Activated T-helper 1 cell treated with anti-CD3 and anti-CD28 coated beads, Interleukin-2, amount 50 U/mL, for 16 hours (primary cell): ENCODE data around the gene SCN3A.

Experiments used
- DNase-seq, 2 donors: peaks; one replicate each; pipeline ENCODE4 v3.0.0-alpha.2; 2020; ENCODE audit warnings: low read depth in 1 of 2, low spot score in 1 of 2

The SCN3A gene

GRCh38 chr2:165112789-165113188 lies 91.1 kb downstream of the SCN3A start:
- DNase-seq = no peak

DNA sequence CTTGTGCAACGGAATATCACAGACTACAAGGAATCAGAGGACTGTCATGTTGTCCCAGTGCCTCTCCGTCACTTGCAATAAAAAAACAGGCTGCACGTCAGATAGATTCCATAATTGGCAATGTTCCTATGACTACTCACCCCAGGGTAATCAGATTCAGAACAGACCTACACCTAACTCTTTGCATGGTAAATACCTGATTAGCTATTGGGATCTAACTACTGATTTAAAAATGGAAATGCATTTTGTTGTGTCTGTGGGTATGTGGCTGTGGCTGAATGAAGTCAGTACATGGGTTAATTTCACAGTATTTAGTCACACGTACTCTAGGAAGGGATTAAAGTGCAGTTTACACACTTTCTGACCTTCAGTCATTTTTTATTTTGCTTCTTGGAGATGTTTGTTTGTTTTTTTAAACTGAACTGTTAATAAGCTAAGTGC lies 91.7 kb downstream of the SCN3A start:
- no peak for DNase-seq

- DNase-seq = no peak
Measured at GRCh38 chr2:165110394-165110793, 93.5 kb downstream of the SCN3A start.

- DNase-seq = no peak
Measured at GRCh38 chr2:165109915-165110314, 93.9 kb downstream of the SCN3A start.

DNA sequence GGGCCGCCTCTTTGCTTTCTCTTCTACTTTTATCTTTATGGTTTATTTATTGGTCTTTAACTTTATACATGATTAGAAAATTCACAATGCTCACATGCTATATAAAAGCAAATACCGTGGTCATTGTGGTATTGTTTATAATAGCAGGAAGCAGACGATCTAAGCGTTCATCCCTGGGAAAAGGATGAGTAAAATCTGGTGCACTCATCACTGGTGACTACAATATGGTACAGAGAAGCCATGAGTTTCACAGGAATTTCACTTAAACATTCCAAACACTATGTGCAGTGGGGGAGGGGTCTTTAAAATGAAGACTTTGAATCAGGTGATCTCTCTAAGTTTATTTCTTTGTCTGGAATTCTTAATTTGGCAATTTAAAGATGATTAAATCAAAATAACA lies 97.9 kb downstream of the SCN3A start:
- no peak for DNase-seq

DNA sequence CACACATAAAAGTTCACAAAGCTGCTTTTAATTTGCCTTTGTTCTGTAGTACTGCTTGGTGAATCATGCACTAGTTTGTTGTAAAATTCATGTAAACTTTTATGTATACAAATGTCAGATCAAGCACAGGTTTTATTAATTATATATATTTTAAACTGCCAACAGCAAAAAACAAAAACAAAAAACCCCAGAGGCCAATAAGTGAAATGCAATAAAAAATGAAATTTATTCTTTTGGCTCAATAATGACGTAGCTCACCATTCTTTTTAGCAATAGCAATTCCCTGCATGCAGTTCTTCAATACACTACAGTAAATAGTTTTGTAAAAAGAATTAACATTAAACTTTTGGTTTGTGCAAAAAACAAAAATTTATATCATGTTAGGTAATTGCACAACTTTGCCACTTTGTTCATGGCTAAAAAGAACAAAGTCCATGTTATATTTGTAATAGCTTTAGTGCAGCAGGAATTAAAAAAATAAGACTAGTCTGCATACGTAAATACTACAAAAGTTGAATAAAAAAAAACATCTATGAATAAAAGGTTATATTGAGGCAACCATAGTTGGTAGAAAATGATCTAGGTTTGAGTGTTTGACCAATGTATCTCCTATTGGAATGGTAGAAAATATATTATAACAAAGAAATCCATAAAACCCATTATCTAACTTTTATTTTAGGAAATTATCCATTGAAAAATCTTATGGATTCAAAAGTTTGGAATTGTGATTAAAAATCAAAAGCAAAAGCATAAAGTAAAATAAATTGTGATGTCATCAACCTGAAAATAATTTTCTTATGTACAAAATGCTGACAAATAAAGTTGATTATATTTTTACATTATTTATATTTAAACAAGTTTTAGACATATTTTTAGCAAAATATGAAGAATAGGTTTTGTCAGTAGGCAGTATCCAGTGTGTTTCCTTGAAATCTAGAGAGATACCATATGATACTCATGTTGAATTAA lies 115.6 kb downstream of the SCN3A start:
- no peak for DNase-seq

- DNase-seq = no peak
Measured at GRCh38 chr2:165086337-165086736, 117.5 kb downstream of the SCN3A start.

DNA sequence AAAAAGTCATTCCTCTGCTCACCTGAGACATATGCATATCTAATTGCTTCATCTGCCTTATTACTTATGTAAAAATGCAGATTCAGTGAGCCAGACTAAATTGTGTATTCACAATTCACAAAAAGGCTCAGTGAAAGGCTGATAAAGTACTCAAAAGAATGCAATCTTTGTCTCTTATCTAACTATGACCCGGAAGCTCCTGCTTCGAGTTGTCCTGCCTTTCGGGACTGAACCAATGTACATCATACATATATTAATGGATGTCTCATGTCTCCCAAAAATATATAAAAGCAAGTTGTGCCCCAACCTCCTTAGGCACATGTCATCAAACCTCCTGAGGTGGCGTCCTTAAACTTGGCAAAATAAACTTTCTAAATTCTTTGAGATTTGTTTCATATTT lies 120.5 kb downstream of the SCN3A start:
- DNase-seq = no peak

DNA sequence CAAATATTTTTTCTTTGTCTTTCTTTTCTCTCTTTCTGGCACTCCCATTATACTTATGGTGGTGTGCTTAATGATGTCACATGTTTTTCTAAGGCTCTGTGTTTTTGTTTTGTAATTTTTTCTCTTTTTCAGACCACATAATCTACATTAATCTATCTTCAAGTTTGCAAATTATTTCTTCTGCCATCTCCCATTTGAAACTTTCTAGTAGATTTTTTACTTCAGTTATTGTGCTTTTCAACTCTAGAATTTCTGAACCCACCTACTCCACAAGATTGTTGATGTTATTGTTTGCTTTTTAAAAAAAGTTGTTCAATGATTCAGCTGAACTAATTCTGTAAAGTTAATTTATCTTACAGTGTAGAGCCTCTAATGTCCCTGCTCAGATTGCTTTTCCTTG lies 121.4 kb downstream of the SCN3A start:
- no peak for DNase-seq

GRCh38 chr2:165081276-165081675 lies 122.6 kb downstream of the SCN3A start:
- DNase-seq = no peak

DNA sequence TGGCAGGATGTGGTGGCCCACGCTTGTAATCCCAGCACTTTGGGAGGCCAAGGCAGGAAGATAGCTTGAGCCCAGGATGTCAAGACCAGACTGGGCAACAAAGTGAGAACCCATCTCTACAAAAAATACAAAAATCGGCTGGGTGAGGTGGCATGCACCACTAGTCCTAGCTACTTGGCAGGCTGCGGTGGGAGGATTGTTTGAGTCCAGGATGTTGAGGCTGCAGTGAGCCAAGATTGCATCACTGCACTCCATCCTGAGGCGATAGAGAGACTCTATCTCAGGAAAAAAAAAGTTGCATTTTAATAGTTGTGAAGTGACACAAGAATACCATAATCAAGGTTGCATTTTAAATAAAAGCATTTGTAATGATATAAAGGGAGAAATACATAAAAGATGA lies 124.4 kb downstream of the SCN3A start:
- no peak for DNase-seq

DNA sequence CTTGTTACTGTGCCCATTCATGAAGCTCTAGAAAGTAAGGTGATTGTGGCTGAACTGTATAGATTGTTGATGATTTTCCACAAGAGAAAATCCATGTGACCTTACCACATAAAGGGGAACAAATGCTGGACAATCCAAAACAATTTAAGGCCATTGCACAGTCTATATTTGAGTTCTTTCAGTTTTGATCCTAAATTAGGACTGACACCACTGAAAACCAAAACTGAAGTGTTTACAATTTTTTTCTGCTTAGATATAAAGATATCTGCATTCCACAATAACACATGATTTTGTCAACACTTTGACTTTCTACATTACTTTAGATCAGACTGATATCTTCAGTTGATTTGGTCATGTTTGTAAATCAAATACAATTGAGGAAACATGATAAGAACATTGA lies 124.9 kb downstream of the SCN3A start:
- no peak for DNase-seq

- DNase-seq = no peak
Measured at GRCh38 chr2:165074884-165075283, 129.0 kb downstream of the SCN3A start.

- DNase-seq = no peak
Measured at GRCh38 chr2:165074323-165074722, 129.5 kb downstream of the SCN3A start.

- no peak for DNase-seq
Measured at GRCh38 chr2:165070076-165070475, 133.8 kb downstream of the SCN3A start.

DNA sequence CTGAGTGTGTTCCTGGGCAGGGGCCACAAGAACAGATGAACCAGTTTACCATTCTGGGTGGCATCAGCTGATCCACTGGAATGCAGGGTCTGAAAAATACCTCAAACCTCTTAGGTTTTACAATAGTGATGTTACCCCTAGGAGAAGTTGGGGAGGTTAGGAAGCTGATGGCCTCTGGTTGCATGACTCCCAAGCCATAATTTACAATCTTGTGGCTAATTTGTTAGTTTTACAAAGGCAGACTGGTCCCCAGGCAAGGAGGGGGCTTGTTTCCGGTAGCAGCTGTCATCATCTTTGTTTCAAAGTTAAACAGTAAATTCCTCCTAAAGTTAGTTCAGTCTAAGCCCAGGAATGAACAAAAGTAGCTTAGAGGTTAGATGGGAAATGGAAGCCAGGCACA lies 134.7 kb downstream of the SCN3A start:
- DNase-seq = no peak

GRCh38 chr2:165068487-165068757 lies 135.4 kb downstream of the SCN3A start:
- DNase-seq = no peak

DNA sequence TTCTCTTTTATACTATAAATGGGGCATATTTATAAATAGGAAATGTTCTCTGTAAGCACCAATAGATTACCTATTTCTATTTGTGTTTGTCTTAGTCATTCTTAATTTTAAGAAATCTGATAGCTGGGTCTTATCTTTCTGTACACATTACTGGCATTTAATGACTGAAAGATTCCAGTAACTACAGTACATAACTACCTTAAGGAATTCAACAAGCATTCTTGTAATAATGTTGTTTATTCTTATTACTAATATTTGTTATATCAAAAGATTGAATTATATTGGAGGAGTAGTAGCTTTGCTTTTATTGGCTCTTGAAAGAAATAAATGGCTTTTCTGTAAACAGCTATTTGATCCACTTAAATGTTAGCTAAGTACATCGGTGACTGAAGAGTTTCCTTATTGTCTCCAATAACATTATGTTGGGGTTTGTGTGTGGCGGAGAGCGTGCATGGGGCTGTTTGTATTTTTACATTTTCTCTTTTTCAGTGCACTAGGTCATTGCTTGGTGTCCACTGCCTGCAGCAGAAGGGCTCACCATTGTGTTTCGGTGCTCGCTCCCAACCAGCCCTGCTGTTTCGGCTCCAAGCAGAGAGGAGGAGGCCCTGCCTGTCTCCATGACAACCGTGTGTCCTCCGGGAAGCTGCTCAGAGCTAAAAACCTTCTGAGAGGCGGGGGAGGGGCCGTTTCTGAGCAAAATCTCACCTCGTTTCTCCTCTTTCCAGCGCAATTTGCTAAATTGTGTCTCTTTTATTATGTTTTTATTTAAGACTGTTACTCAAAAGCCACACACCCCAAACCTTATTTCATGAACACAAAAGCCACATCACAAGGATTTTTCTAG lies 136.0 kb downstream of the SCN3A start:
- no peak for DNase-seq

GRCh38 chr2:165064743-165065142 lies 139.1 kb downstream of the SCN3A start:
- no peak for DNase-seq

GRCh38 chr2:165060411-165060810 lies 143.4 kb downstream of the SCN3A start:
- no peak for DNase-seq

- no peak for DNase-seq
Measured at GRCh38 chr2:165058476-165059265, 145.2 kb downstream of the SCN3A start.
